HG02623 (cell line): ENCODE data around the gene LRP1B.
"Not testable (repeated sequence)": the region's sequence is repeated elsewhere in the genome, so short reads cannot be mapped to it uniquely, and the experiment has no call there.

Source experiments
- ATAC-seq: cut with Tn5 transposase; IDR thresholded peaks from one replicate; pipeline ENCODE4 v1.9.1; 2021; ENCODE audit warnings: moderate library complexity; ENCODE audit not compliant: unreplicated experiment

Gene LRP1B

DNA sequence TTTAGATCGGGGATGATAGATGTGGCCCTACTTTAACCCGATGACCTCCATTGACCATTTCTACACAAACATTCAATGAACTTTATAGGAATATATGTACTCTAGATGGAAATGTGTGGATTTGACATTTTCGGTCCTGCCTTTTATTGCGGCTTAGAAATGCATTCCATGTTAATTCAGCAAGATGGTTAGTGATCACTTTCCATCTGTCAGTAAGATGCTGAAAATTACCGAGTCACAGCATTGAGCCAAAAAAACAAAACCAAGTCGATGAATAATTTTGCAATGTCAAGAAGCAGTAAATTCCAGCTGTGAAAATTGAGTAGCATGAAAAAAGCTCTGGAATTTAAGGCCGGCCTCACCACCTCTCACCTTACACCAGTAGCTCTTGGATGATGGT, 1708.1 kb downstream of the LRP1B start:
- ATAC-seq = no peak

DNA sequence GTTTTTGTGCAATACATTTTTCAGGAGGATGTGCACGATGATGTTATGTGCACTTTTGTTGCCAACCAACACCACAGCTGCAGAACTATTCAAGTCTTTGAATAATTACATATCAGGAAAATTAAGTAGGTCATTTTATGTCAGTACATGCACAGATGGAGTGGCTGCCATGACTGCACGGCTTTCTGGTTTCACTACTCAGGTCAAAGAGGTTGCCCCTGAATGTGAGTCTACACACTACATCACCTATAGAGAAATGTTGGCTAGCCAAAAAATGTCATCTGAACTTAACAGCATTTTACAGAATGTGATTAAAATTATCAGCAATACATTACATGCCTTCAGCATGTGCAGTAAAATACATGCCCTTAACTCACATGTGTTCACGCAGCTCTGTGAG, 1713.3 kb downstream of the LRP1B start:
- no peak for ATAC-seq

GRCh38 chr2:140416577-140416976, 1714.2 kb downstream of the LRP1B start:
- no peak for ATAC-seq

GRCh38 chr2:140415035-140415434, 1715.8 kb downstream of the LRP1B start:
- not testable (repeated sequence) for ATAC-seq

DNA sequence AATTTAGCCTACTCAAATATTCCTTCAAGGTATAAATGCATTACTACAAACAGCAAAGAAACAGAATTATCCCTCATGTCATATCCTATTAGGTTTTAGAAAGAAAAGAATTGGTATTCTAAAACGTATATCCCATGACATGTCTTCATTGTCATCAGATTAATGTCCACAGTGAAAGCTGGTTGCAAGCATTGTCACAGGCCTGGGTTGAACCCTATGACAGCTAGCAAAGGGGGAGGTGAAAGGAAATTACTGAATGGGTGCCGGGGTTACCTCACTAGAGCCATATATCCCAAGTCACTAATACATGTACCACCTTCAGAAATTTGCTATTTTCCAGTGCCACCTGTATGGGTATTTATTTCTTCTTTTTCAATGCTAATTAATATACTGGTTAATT, 1720.1 kb downstream of the LRP1B start:
- no peak for ATAC-seq

DNA sequence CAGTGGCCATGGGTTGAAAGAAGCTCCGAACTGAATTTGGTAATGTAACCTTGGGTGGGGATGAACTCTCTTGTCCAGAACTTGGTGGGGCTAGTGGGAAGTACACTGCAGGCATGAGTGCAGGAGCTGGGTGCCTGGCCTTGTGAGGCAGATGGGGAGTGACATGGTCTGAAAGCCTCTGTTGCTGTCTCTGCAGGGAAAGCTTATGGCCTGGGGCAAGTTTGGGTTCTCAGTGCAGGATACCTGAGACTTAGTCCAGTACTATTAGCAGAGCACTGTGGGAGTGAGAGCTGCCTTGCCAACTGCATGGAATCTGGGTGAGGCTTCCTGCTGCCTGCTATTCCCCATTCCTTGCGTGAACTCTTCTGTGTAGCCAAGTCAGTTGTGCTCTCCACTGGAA, 1729.8 kb downstream of the LRP1B start:
- no peak for ATAC-seq

DNA sequence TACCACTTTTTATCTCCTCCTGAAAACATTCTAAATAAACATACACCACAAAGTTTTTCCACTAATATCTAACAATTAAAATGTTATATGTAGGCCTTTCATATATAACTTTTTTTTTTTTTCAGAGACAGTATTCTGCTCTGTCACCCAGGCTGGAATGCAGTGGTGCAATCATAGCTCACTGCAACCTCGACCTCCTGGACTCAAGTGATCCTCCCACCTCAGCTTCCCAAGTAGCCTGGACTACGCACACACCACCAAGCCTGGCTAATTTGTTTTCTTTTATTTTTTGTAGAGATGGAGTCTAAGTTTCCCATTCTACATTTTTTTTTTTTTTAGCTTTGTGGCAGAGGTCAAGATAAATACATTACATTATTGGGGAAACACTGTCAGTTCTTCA, 1738.0 kb downstream of the LRP1B start:
- no peak for ATAC-seq

- ATAC-seq = no peak
Observed at GRCh38 chr2:140384946-140385345, 1745.9 kb downstream of the LRP1B start.

DNA sequence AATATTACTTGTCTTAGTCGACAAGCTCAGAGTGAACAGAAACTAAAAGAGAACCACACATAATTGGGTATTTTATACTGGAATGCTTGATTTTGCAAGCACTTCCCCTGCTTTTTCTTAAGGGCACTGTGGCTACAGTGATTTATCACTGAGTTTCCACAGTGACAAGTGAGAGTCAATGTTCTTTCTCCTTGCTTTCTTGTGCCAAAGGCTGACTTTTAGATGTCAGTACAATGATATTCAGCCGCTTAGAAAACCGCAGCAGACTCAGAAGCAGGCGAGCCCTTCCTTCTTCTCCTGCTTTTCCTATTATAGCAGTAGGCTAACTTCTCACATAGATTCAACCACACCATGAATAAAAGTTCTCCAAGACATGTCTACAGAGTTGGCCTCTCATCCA, 1747.0 kb downstream of the LRP1B start:
- no peak for ATAC-seq

DNA sequence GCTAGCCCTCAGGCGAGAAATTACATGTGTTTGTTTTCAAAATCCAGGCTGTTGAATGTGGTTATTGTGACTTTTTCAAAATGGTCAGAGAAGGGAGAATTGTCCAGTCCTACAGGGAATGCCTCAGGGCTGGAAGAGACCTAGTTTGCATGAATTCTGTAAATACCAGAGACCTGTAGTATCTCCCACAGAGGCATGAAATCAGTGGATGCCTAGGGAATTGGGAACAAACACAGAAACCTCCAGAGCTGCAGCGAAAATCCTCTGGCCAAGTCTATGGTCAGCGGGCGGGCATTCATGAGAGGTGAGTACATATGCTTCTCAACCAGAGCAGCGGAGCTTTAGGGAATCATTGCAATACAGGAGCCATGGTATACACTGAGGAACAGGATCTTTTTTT, 1754.1 kb downstream of the LRP1B start:
- ATAC-seq = no peak

DNA sequence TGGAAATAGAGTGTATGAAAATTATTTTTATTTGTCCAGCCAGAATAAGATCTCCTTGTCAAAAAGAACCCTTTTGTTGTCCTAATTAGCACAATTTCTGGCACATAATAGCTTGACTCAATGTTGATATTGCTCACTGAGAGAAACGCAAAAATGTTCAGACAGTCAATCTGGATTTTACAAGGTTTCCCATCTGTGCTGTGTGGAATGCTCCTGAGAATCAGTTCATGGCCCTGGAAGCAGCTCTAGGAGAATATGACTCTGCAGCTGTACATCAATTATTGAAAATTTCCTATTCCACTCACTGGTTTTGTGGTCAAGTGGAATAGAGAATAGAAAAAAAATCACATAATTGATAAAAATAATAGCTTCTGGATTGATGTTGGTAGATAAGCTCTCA, 1767.7 kb downstream of the LRP1B start:
- ATAC-seq = no peak

DNA sequence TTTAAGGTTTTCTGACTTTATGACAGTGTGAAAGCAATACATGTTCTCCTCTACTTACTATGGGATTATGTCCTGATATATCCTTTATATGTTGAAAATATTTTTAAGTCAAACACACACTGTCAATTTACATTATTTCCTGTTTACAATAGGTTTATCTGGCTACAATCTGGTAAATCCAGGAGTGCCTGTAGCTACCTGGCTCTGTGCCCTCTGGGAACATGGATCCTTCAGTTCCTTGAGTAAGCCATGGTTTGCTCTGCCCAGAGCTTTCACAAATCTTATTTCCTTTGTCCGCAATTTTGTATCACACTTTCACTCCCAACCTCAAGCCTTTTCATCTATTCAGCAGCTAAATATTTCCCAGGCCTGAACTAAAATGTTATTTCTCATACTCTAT, 1768.5 kb downstream of the LRP1B start:
- no peak for ATAC-seq

DNA sequence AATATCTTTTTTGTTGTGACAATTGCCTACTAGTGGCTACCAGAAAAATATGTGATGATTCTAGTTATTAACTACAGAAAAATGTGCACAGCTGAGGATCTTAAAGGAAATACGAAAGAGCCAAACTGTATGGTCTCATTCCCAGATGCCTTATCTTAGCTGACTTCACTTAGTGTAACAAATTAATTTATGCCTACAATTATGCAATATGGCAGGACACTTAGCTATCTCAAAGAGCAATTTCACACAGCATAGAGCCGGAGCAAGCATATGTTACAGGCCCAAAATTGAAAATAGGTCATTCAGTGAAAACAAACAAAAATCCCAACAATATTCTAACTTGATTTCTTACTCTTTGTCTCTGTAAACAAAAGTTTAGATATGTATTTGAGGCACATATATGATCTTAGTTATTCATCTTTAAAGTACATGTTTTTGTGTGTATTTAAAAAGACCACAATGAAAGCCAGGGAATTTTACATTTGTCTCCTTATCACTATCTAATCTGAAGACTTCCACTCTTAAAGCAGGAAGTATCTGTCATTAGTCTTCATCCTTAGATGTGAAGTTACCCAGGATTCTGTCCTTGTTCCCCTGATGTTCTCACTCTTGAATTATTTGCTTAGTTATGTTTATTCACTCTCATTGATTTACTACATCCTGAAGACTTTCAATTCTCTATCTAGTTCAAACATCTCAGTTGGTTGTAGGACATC, 1771.6 kb downstream of the LRP1B start:
- ATAC-seq = no peak

GRCh38 chr2:140356697-140357096, 1774.1 kb downstream of the LRP1B start:
- no peak for ATAC-seq

GRCh38 chr2:140355511-140356090, 1775.2 kb downstream of the LRP1B start:
- ATAC-seq = no peak

DNA sequence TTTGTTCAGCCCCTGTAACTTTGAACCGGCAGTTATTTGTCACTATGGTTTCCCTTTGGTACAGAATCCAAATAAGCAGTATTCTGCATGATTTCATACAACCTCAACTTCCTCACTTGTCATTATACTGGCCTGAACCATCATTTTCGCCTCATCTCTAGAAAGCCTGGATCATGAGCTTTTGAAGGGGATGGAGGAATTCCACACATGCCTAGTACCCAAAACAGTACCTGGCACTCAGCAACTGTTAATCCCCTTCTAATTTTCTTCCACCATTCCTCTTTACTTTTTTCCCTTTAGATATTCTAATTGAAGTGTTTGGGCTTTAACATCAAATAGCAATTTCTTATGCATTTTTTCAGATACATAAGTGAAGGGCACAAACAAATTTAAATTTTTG, 1776.3 kb downstream of the LRP1B start:
- ATAC-seq = no peak

GRCh38 chr2:140353541-140353940, 1777.3 kb downstream of the LRP1B start:
- ATAC-seq = no peak

GRCh38 chr2:140351692-140352091, 1779.1 kb downstream of the LRP1B start:
- ATAC-seq = no peak

GRCh38 chr2:140349695-140350094, 1781.1 kb downstream of the LRP1B start:
- no peak for ATAC-seq

GRCh38 chr2:140348826-140349225, 1782.0 kb downstream of the LRP1B start:
- ATAC-seq = no peak

- no peak for ATAC-seq
Observed at GRCh38 chr2:140344838-140345237, 1786.0 kb downstream of the LRP1B start.

- ATAC-seq = not testable (repeated sequence)
Observed at GRCh38 chr2:140344266-140344665, 1786.5 kb downstream of the LRP1B start.

GRCh38 chr2:140338795-140339194, 1792.0 kb downstream of the LRP1B start:
- no peak for ATAC-seq
